ENCODE measurements around the gene HNRNPUL2.

GRCh38 chr11:62727165-62727871 is at the start of gene HNRNPUL2:
- TF ChIP-seq POLR2A (IDR thresholded peaks at IDR 0.05; ENCODE audit: low read length) (peak; percentile 97), GATA1 (IDR thresholded peaks at IDR 0.05; ENCODE audit: low read depth, low read length) (no peak)
